Putamen (tissue), 1 donor: ENCODE measurements around the gene KLF1.
"Not testable (repeated sequence)": the region's sequence is repeated elsewhere in the genome, so short reads cannot be mapped to it uniquely, and the experiment has no call there.

Source experiments
- DNase-seq: peaks from one replicate; pipeline ENCODE4 v3.0.0-alpha.2; 2016; ENCODE audit warnings: low spot score

KLF1 gene

DNA sequence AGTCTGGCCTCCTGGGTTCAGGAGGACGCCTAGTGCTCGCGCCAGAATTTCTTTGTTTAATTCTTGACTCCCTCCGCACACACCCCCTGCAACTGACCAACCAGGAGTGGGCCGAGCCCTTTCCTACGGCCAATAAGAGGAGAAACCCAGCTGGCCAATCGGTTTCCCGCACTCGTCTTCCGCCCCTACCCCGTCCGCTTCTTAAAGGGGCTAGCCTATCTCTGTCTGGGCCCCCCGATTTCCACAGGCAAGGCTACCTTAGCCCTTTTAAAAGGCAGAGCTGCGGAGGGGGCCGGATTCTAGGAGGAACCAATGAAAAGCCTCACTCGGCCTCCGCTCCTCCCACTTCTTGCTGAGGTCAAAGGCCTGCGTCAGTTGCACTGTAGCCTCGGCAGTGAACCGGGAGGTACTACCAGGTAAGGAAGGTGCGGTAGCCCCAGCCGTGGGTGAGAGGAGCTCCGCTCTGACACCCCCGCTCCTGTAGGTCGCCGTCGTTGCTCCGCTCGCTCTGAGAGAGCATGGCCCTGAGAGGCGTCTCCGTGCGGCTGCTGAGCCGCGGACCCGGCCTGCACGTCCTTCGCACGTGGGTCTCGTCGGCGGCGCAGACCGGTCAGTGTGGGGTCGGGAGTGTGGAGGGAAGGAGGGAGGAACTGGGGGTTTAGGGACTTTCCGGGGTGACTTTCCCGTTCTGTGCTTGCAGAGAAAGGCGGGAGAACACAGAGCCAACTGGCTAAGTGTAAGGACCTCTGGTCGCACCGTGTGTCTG, 4.0 kb upstream of the KLF1 start, which contains the start of gene GCDH:
Gene GCDH, plus strand, starts transcription at position 374 of the 766 bp plus-strand sequence. Its CDS starts 145 bp downstream, at position 519.
- peak; percentile 99 for DNase-seq

DNA sequence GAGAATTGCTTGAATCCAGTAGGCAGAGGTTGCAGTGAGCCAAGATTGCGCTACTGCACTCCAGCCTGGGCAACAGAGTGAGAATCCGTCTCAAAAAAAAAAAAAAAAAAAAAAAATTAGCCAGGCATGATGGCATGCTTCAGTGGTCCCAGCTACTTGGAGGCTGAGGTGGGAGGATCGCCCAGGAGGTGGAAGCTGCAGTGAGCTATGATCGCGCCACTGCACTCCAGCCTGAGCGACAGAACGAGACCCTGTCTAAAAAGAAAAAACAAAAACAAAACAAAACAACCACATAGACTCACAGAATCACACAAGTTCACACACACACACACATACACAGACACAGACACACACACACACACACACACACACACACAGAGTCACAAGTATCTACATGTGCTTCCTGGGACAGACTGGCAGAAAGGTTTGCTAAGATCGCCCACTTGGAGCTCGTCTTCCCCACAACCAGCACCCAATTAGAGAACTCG, 3.3 kb upstream of the KLF1 start:
- not testable (repeated sequence) for DNase-seq

DNA sequence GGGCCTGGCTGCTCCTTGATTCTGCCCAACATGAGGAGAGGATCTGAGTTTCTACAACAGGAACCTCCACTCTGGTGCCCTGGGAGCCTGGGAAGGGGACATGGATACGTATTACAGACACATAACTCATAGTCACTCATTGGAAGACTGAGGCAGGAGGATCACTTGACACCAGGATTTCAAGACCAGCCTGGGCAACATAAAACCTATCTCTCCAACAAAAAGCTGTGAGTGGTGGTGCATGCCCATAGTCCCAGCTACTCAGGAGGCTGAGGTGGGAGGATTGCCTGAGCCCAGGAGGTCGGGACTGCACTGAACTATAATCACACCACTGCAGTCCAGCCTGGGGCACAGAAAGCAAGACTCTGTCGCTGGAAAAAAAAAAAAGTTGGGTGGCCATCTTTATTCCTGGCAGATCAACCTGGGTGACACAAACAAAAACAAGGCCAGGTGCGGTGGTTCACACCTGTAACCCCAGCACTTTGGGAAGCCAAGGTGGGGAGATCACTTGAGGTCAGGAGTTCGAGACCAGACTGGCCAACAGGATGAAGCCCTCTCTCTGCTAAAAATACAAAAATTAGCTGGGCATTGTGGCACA, 1.1 kb upstream of the KLF1 start:
- no peak for DNase-seq

DNA sequence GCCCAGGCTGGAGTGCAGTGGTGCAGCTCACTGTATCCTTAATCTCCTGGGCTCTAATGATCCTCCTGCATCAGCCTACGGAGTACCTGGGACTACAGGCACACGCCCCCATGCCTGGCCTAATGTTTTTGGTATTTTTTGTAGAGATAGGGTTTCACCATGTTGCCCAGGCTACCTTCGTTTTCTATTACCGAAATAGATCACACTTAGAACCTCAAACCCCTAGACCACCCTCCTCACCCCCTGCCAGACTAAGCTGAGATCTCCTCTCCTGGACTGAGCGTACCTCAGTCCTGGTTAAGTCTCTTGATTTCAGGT, 391 bp downstream of the KLF1 start:
- no peak for DNase-seq

DNA sequence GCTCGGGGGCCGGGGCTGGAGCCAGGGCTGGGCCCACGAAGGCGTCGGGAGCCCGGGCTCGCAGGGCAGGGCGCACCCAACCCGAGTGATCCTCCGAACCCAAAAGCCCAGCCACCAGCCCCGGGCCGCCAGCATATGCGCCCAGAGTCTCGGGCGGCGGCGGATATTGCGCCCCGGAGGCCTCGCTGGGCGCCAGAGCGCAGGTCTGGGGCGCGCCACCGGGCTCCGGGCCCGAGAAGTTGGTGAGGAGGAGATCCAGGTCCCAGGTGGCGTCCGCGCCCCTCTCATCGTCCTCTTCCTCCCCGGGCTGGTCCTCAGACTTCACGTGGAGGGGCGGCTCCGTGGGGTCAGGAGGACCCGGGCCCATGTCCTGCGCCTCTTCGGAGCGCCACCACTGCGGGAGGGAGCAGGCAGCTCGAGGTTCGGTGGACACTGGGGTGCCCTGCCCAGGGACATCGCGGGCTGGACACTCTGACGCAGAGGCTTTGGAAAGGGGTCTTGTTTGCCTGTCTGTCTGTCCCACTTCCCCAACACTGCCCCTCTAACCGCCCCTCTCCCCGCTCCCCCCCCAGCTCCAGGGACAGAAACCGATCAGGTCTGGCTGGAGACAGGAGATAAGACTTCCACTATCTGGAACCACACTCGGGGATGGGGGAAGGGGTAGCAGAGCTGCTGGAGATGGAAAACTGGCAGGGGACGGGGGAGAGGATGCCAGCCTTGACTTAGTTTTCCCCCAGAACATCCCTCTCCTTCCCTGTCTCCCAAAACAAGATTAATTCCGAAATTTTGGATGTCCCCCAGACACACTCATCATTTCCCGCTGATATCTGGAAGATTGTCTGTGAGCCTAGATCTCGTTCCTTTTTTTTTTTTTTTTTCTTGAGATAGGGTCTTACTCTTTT, 1.0 kb downstream of the KLF1 start:
- DNase-seq: no peak

DNA sequence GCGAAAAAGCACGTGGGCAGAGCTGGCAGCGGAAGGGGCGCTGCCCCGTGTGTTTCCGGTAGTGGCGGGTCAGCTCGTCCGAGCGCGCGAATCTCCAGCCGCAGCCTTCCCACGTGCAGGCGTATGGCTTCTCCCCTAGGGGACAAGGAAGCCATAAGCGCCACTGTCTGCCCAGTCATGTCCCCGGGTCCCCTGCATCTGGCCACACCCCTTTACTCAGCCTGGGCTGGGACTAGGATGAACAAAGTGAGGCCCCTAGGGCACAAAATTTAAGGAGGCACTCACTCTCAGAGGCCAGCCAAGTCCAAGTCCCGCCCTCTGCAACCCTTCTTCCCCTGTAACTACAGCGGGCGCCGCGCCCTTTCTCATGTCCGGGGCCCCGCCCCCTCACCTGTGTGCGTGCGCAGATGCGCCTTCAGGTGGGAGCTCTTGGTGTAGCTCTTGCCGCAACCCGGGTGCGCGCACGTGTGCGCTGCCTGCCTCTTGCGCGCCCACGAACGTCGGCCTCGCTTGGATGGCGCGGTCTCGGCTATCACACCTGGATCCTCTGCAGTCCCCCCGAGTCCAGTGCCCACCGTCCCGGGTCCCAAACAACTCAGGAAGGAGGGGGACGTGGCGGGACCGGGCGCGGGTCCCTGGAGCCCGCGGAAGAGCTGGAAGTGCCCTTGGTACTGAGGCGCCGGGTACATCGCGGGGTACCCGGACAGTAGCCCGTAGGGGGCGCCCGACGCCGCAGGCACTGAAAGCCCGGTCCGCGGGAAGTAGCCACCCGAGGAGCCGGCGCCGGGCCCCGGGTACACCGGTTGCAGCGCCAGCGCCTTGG, 1.9 kb downstream of the KLF1 start:
- DNase-seq: peak; percentile 32

DNA sequence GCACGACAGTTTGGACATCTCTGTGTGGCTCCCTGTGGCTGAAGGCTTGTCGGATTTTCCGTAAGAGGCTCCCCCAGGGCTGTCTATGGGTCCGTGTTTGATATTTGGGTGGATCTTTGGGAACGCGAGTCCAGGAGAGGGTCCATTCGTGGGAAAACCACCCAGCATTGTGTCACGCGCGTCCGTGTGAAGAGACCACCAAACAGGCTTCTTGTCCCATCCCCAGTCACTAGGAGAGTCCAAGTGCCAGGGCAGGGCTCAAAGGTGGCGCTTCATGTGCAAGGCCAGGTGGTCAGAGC, 2.4 kb downstream of the KLF1 start:
- no peak for DNase-seq

DNA sequence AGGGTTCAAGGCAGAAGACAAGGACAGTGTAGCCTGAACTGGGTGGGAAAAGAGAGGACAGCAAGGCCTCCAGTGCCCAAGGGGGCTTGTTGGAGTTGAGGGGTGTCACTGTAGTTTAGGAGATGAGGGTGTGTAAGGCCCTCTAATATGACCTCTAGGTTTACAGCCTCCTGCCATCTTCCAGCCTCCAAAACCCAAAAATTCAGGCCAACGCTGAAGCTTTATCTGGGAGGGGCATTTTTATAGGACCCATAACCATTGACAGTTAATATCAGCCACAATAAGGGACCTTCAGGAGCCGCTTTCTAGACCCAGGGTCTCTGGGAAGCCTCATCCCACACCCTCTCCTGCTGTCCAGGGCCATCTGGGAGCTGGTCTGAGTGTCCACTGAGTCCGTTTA, 2.8 kb downstream of the KLF1 start:
- DNase-seq: no peak

DNA sequence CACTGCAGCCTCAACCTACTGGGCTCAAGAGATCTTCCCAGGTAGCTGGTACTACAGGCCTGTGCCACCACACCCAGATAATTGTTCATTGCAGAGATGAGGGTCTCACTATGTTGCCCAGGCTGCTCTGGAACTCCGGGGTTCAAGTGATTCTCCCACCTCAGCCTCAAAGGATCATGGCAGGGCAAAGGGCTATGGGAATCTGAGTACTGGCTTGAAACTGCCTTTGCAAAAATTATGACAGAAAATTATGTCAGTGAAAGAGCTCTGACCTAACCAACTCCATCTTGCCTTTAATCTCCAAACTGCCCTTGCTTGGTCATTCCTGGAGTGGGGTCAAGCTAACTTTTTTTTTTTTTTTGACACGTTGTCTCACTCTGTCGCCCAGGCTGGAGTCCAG, 4.4 kb downstream of the KLF1 start:
- no peak for DNase-seq

DNA sequence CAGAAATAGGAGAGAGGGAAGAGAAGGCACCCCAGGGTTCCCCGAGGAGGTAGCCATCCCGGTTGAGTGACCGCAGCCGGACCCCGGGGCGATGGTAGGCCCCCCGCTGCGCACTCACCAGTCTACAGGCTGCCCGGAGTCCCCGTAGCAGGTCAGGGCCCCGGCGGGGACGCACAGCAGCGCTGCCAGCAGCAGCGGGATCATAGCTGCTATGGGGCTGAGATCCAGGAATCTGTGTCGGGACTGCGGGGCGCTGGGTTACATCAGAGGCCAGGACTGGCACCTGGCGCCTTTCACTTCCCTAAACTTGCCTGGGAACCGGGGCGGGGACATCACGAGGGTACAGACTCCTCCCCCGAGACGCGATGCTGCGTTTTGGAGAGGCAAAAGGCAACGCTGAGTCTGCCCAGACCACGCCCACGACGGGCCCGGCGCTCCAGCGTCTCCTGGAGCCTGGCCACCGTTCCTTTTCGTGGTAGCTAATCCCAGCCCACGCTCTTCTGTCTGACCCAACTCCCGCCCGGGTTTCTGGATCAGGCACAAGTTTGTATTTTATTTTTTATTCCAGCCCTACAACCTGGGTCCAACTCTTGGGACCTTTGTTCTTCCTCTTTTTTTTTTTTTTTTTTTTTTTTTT, 5.7 kb downstream of the KLF1 start, which contains the start of gene DNASE2:
Gene DNASE2, minus strand, starts transcription at position 278 of the 637 bp plus-strand sequence. Its CDS starts 74 bp downstream, at position 204.
- DNase-seq: peak; percentile 86

DNA sequence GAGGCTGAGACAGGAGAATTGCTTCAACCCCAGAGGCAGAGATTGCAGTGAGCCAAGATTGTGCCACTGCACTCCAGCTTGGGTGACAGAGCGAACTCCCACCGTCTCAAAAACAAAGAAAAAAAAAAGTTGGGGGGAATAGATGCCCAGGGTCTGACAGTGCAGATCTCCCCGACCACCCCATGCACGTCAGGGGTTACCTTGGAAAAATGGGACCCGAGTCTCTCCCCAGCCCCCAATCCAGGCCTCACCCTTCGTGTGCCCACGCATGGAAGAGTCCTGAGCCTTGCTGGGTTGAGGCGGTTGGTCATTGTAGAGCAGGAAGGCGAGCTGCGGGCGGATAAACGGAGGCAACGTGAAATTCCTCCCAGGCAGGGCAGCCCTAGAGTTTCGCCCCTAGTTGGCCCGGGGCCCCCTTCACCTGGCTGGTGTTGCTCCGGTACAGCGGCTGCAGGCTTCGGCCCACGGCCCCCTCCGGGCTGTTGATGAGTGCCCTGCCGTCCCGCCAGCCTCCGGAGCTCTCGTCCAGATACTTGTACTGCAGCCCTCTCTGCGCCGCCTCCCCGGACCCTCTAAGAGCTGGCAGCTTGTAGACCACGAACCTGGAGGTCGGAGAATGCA, 6.3 kb downstream of the KLF1 start:
- DNase-seq: no peak

DNA sequence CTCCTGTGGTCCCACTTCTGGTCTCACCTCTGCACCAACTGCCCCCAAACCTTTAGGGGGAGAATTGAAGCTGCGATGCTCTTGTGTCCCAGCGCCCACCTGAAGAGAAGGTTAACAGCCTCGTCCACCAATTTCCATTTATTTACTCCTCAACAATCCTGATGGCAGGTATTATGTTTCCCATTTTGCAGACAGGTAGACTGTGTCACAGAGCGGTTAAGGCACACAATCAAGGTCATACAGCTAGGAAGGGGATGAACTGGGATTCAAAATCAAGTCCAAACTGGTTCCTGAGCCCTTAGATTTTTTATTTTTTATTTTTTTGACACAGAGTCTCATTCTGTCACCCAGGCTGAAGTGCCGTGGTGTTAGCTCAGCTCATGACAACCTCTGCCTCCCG, 11.9 kb downstream of the KLF1 start:
- DNase-seq: no peak

DNA sequence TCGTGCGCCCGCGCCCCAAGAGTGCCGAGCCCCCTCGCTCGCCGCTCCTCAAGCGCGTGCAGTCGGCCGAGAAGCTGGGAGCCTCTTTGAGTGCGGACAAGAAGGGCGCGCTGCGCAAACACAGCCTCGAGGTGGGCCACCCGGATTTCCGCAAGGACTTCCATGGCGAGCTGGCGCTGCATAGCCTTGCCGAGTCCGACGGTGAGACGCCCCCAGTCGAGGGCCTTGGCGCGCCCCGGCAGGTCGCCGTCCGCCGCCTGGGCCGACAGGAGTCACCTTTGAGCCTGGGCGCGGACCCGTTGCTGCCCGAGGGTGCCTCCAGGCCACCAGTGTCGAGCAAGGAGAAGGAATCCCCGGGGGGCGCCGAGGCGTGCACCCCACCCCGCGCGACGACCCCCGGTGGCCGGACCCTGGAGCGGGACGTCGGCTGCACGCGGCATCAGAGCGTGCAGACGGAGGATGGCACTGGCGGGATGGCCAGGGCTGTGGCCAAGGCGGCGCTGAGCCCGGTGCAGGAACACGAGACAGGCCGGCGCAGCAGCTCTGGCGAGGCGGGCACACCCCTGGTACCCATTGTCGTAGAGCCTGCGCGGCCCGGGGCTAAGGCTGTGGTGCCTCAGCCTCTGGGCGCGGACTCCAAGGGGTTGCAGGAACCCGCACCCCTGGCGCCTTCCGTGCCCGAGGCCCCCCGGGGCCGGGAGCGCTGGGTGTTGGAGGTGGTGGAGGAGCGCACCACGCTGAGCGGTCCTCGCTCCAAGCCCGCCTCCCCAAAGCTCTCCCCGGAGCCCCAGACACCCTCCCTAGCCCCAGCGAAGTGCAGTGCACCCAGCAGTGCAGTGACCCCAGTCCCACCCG, 12.9 kb downstream of the KLF1 start:
- DNase-seq: no peak

DNA sequence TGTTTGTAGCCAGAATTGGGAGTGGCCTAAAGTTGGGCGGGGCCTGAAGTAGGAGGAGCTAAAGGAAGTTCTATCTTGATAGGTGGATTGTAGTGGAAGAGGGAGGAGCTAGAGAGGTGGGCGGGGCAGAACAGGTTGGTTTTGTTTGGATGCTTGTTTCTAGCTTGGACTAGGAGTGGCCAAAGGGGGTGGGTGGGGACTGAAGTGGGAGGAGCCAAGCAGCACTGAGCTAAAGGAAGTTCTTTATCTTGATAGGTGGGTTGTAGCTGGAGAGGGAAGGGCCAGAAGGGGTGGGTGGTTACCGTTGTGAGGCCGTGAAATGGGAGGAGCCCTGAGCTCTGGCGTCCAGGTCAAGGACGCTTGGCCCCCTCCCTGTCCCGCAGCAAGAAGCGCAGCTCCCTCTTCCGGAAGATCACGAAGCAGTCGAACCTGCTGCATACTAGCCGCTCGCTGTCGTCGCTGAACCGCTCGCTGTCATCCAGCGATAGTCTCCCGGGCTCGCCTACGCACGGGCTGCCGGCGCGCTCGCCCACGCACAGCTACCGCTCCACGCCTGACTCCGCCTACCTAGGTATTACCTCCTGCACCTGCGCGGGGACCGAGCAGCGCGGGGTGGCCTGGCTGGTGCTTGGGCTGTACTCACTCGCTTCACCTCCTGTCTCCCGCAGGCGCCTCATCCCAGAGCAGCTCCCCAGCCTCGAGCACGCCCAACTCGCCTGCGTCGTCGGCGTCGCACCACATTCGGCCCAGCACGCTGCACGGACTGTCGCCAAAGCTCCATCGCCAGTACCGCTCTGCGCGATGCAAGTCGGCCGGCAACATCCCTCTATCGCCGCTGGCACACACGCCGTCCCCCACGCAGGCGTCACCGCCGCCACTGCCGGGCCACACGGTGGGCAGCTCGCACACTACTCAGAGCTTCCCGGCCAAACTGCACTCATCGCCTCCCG, 13.8 kb downstream of the KLF1 start:
- DNase-seq: peak; percentile 40

DNA sequence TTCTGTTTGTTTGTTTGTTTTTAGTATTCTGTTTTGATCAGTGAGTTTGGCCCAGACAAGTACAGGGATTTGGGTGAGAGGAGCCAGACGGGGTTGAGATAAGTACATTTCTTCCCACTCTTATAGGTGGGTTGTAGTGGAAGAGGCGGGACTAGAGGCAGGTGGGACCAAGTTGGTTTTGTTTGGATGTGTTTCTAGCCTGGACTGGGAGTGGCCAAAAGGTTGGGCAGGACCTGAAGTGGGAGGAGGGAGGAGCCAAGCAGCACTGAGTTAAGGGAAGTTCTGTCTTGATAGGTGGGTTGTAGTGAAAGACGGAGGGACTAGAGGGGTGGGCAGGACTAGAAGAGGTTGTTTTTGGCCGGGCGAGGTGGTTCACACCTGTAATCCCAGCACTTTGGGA, 14.7 kb downstream of the KLF1 start:
- no peak for DNase-seq

DNA sequence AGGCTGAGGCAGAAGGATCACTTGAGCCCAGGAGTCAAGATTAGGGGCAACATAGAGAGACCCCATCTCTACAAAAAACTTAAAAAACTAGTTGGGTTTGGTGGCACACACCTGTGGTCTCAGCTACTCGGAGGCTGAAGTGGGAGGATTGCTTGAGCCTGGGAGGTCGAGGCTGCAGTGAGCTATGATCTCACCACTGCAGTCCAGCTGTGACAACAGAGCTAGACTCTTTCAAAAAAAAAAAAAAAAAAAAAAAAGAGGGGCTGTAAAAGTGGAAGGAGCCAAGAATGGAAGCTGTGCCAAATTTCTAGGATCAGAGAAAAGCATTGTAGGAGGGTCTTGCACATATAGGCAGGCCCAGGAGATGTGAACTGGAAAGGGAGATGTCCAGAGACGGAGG, 15.3 kb downstream of the KLF1 start:
- DNase-seq: no peak

DNA sequence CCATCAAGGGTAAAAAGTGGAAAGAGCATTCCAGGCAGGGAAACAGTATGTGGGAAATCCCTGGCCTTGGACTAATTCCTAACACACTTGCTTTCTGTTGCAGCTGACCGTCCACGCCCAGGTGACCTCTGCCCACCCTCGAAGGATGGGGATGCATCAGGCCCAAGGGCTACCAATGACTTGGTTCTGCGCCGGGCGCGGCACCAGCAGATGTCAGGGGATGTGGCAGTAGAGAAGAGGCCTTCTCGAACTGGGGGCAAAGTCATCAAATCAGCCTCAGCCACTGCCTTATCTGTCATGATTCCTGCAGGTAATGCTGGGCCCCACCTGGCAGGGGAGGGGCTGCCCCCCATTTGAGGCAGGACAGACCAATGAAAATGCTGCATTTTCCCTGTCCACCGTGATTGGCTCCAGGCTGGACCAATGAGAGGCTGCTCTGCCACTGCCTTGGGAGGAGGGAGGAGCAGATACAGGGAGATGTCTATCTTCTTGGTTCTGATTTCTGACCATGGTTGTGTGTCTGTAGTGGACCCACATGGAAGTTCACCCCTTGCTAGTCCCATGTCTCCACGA, 18.4 kb downstream of the KLF1 start:
- DNase-seq: no peak
